ENCODE measurements around the gene MCCC2.
"Not testable (repeated sequence)": the region's sequence is repeated elsewhere in the genome, so short reads cannot be mapped to it uniquely, and the experiment has no call there.

Gene MCCC2

DNA sequence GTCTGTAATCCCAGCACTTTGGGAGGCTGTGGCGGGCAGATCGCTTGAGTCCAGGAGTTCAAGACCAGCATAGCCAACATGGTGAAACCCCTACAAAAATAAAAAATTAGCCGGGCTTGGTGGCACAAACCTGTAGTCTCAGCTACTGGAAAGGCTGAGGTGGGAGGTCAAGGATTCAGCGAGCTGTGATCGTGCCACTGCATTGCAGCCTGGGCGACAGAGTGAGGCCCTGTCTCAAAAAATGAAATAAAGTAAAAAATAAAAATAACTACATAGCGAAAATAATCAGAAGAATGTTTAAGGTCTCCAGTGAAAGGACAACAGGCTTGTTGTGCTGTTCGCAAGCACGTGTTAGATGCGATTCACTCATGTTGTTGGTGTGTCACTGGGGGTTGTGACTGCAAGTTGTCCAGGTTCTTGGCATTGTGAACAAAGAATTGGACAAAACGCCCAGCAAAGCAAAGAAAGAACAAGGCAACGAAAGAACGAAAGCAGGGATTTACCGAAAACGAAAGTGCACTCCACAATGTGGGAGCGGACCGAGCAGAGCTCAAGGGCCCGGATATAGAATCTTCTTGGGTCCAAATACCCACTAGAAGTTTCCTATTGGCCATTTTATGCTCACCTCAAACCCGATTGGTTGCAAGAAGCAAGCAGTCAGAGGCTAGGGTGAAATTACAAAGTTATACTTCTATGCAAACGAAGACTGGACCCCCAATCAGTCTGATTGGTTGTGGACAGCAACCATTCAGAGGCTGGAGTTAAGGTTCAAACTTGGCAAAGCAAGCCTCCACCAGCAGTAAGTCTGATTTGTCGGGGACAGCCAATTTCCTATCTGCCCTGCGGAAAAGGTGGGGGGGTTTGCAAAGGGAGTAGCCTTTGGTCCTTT, 844 bp upstream of the MCCC2 start:
- H3K9me3 Mint-ChIP-seq: no peaks in the 10 kb centered on the region
- peak overlapping the region; percentile 99 for H3K27ac Mint-ChIP-seq
- peaks cover 7% of the 10 kb centered on the region for H3K36me3 Mint-ChIP-seq (ENCODE audit: low read depth)
- no peak for DNase-seq (ENCODE audit: low spot score)
- peak overlapping the region; percentile 89 for H3K4me3 Mint-ChIP-seq
- H3K27me3 Mint-ChIP-seq (ENCODE audit: low read depth): no peaks in the 10 kb centered on the region
- peaks cover 33% of the 10 kb centered on the region for H3K4me1 Mint-ChIP-seq (ENCODE audit: low read depth)

DNA sequence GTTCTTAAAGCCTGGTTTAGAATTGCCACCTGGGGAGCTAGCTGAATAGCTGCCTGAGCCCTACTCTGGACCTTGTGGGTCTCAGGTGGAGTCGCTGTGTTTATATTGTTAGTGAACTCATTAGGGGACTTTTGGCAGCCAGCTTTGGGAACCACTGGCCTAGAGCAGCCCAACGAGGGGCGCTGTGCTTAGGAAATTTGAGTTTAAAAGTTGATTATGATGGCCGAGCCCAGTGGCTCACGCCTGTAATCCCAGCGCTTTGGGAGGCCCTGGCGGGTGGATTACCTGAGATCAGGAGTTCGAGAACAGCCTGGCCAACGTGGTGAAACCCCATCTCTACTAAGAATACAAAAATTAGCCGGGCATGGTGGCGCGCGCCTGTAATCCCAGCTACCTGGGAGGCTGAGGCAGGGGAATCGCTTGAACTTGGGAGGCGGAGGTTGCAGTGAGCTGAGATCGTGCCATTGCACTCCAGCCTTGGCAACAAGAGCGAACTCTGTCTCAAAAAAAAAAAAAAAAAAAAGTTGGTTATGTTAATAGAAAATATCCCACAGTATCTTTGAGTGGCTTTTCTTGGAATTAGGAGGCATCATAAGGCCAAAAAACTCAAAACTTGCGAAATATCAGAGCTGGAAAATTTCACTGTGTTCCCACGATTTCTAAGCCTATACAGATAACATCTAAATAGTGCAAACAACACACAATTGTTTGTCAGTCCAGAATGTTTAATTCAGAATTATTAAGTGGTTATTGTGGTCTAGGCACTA, 809 bp downstream of the MCCC2 start:
- no peak for DNase-seq (ENCODE audit: low spot score)
- Mint-ChIP-seq H3K36me3 (ENCODE audit: low read depth) (peaks cover 10% of the 10 kb centered on the region), H3K27me3 (ENCODE audit: low read depth) (no peaks in the 10 kb centered on the region), H3K27ac (peak overlapping the region; percentile 99), H3K4me3 (peak overlapping the region; percentile 89), H3K9me3 (no peaks in the 10 kb centered on the region), H3K4me1 (ENCODE audit: low read depth) (peaks cover 33% of the 10 kb centered on the region)

- Mint-ChIP-seq H3K4me1 (ENCODE audit: low read depth) (peaks cover 33% of the 10 kb centered on the region), H3K36me3 (ENCODE audit: low read depth) (peaks cover 10% of the 10 kb centered on the region), H3K4me3 (peak overlapping the region; percentile 89), H3K27me3 (ENCODE audit: low read depth) (no peaks in the 10 kb centered on the region), H3K27ac (peak overlapping the region; percentile 33), H3K9me3 (no peaks in the 10 kb centered on the region)
- DNase-seq (ENCODE audit: low spot score): no peak
These were observed 1.4 kb downstream of the MCCC2 start for GRCh38 chr5:71588533-71588885.

DNA sequence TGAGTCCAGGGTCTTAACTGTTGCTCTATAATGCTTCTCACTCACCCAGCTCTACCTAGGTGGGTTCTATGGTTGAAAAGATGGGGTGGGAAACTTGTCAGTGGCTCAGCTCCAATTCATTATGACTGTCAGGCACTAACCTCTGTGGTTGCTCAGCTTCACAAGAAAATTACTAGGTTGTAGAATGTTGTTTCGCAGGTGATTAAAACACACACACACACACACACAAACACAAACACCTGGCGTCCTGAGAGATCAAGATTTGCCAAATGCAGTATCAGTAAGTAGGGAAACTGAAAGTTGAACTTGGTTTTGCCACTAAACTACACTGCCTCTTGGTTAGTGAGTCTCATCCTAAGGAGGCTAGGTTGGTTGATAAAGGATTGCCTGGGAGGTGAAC, 2.8 kb downstream of the MCCC2 start:
- no peaks in the 10 kb centered on the region for H3K27me3 Mint-ChIP-seq (ENCODE audit: low read depth)
- no peak overlapping the region for H3K27ac Mint-ChIP-seq
- peak; percentile 12 for DNase-seq (ENCODE audit: low spot score)
- peak overlapping the region; percentile 63 for H3K4me3 Mint-ChIP-seq
- H3K4me1 Mint-ChIP-seq (ENCODE audit: low read depth): peaks cover 33% of the 10 kb centered on the region
- H3K36me3 Mint-ChIP-seq (ENCODE audit: low read depth): peaks cover 13% of the 10 kb centered on the region
- H3K9me3 Mint-ChIP-seq: no peaks in the 10 kb centered on the region

GRCh38 chr5:71591100-71591499, 4.0 kb downstream of the MCCC2 start:
- no peak for DNase-seq (ENCODE audit: low spot score)
- H3K9me3 Mint-ChIP-seq: no peaks in the 10 kb centered on the region
- no peak overlapping the region for H3K27ac Mint-ChIP-seq
- peaks cover 18% of the 10 kb centered on the region for H3K36me3 Mint-ChIP-seq (ENCODE audit: low read depth)
- H3K4me1 Mint-ChIP-seq (ENCODE audit: low read depth): peaks cover 33% of the 10 kb centered on the region
- H3K4me3 Mint-ChIP-seq: no peak overlapping the region
- H3K27me3 Mint-ChIP-seq (ENCODE audit: low read depth): no peaks in the 10 kb centered on the region

DNA sequence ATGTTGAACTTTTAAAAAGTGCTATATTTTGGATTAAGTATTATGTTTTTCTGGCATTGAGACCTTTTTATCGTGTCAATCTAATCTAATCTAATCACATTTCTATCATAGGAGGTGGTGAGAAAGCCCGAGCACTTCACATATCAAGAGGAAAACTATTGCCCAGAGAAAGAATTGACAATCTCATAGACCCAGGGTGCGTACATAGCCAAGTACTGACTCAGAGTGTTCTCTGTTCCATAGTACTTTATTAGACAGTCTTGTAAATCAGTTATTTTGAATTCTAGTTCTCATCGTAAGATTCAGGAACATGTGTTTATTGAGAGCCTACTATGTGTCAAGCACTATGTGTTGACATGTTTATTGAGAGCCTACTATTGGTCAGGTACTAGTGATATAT, 9.0 kb downstream of the MCCC2 start:
- H3K9me3 Mint-ChIP-seq: no peaks in the 10 kb centered on the region
- H3K4me1 Mint-ChIP-seq (ENCODE audit: low read depth): peaks cover 11% of the 10 kb centered on the region
- peaks cover 41% of the 10 kb centered on the region for H3K36me3 Mint-ChIP-seq (ENCODE audit: low read depth)
- DNase-seq (ENCODE audit: low spot score): no peak
- H3K4me3 Mint-ChIP-seq: no peak overlapping the region
- H3K27me3 Mint-ChIP-seq (ENCODE audit: low read depth): no peaks in the 10 kb centered on the region
- H3K27ac Mint-ChIP-seq: no peak overlapping the region

GRCh38 chr5:71597001-71597400, 9.9 kb downstream of the MCCC2 start:
- no peaks in the 10 kb centered on the region for H3K27me3 Mint-ChIP-seq (ENCODE audit: low read depth)
- H3K4me3 Mint-ChIP-seq: no peak overlapping the region
- peaks cover 44% of the 10 kb centered on the region for H3K36me3 Mint-ChIP-seq (ENCODE audit: low read depth)
- no peak overlapping the region for H3K27ac Mint-ChIP-seq
- DNase-seq (ENCODE audit: low spot score): no peak
- H3K4me1 Mint-ChIP-seq (ENCODE audit: low read depth): peaks cover 17% of the 10 kb centered on the region
- no peaks in the 10 kb centered on the region for H3K9me3 Mint-ChIP-seq

GRCh38 chr5:71600783-71601182, 13.6 kb downstream of the MCCC2 start:
- Mint-ChIP-seq H3K4me3 (peak overlapping the region; percentile 44), H3K4me1 (ENCODE audit: low read depth) (peaks cover 23% of the 10 kb centered on the region), H3K9me3 (no peaks in the 10 kb centered on the region), H3K27me3 (ENCODE audit: low read depth) (no peaks in the 10 kb centered on the region), H3K36me3 (ENCODE audit: low read depth) (peaks cover 58% of the 10 kb centered on the region), H3K27ac (peak overlapping the region; percentile 94)
- DNase-seq (ENCODE audit: low spot score): no peak

DNA sequence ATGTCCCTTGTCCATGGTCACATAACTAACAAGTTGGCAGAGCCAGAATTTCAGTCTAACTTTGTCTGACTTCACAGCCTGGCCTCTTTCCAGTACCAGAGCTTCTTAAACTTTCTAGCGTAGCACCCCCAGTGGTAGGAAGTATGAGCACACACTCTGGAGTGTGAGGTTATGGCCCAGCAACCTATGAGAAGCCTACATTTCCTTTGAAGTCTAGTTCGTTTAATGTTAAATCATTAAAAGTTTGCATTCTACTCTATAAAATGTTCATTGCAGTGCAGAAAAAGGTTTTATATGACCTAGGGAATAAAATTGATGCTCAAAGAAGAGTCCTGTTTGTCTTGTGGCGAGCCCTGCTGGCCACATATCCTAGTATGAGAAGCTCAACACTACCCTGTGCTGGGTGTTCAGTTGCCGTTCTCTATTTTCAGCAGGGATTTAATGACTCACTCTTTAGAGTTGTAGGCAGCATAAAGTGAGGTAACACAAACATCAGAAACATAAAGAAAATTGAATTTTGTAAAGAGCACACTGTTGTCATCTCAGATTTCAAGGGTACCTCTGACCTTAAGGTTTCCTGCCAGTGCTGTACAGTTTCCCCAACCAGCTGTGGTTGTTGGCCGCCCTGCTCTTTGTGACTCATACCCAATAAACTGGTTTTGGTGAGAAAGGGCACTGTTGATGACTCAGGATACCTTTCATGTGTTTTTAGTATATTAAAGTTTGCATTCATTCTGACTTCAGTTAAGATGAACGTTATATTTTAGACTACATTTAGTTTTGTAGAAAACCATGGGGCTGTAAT, 14.3 kb downstream of the MCCC2 start:
- peaks cover 55% of the 10 kb centered on the region for H3K36me3 Mint-ChIP-seq (ENCODE audit: low read depth)
- H3K4me3 Mint-ChIP-seq: peak overlapping the region; percentile 44

GRCh38 chr5:71609916-71610315, 22.8 kb downstream of the MCCC2 start:
- not testable (repeated sequence) for H3K4me1 Mint-ChIP-seq (ENCODE audit: low read depth); H3K27ac Mint-ChIP-seq; H3K9me3 Mint-ChIP-seq; H3K27me3 Mint-ChIP-seq (ENCODE audit: low read depth); DNase-seq (ENCODE audit: low spot score); H3K4me3 Mint-ChIP-seq
- peaks cover 22% of the 10 kb centered on the region for H3K36me3 Mint-ChIP-seq (ENCODE audit: low read depth)

More for the DNA sequence above, 14.3 kb downstream of the MCCC2 start:
- H3K27ac Mint-ChIP-seq: peak overlapping the region; percentile 94
- peak; percentile 83 for DNase-seq (ENCODE audit: low spot score)
- peaks cover 23% of the 10 kb centered on the region for H3K4me1 Mint-ChIP-seq (ENCODE audit: low read depth)
- H3K9me3 Mint-ChIP-seq: no peaks in the 10 kb centered on the region
- no peaks in the 10 kb centered on the region for H3K27me3 Mint-ChIP-seq (ENCODE audit: low read depth)

DNA sequence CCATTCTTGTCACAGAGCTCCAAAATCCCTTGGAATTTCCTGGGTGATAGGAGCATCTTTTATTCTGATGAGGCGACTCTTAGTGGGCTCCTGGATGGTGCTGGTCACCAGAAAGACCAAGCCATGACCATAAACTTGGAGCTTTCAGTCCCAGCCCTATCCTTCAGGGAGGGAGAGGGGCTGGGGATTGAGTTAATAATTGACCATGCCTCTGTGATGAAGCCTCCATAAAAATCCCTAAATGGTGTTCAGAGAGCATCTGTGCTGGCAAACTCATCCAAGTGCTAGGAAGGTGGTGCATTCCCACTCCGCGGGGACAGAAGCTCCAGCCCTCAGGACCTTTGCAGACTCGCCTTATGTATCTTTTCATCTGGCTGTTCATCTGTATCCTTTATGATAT, 28.7 kb downstream of the MCCC2 start:
- peaks cover 35% of the 10 kb centered on the region for H3K36me3 Mint-ChIP-seq (ENCODE audit: low read depth)
- no peaks in the 10 kb centered on the region for H3K9me3 Mint-ChIP-seq
- H3K4me1 Mint-ChIP-seq (ENCODE audit: low read depth): peaks cover 6% of the 10 kb centered on the region
- DNase-seq (ENCODE audit: low spot score): no peak
- no peaks in the 10 kb centered on the region for H3K27me3 Mint-ChIP-seq (ENCODE audit: low read depth)
- H3K27ac Mint-ChIP-seq: no peak overlapping the region
- H3K4me3 Mint-ChIP-seq: no peak overlapping the region

GRCh38 chr5:71620630-71621029, 33.5 kb downstream of the MCCC2 start:
- peaks cover 39% of the 10 kb centered on the region for H3K36me3 Mint-ChIP-seq (ENCODE audit: low read depth)
- no peak overlapping the region for H3K4me3 Mint-ChIP-seq
- H3K9me3 Mint-ChIP-seq: no peaks in the 10 kb centered on the region
- H3K27me3 Mint-ChIP-seq (ENCODE audit: low read depth): no peaks in the 10 kb centered on the region
- peaks cover 6% of the 10 kb centered on the region for H3K4me1 Mint-ChIP-seq (ENCODE audit: low read depth)
- no peak overlapping the region for H3K27ac Mint-ChIP-seq
- no peak for DNase-seq (ENCODE audit: low spot score)

GRCh38 chr5:71621268-71621667, 34.1 kb downstream of the MCCC2 start:
- H3K27ac Mint-ChIP-seq: no peak overlapping the region
- H3K36me3 Mint-ChIP-seq (ENCODE audit: low read depth): peaks cover 36% of the 10 kb centered on the region
- no peak overlapping the region for H3K4me3 Mint-ChIP-seq
- no peaks in the 10 kb centered on the region for H3K9me3 Mint-ChIP-seq
- DNase-seq (ENCODE audit: low spot score): no peak
- H3K27me3 Mint-ChIP-seq (ENCODE audit: low read depth): no peaks in the 10 kb centered on the region
- peaks cover 6% of the 10 kb centered on the region for H3K4me1 Mint-ChIP-seq (ENCODE audit: low read depth)

- Mint-ChIP-seq H3K36me3 (ENCODE audit: low read depth) (peaks cover 31% of the 10 kb centered on the region), H3K9me3 (no peaks in the 10 kb centered on the region), H3K27ac (no peak overlapping the region), H3K4me1 (ENCODE audit: low read depth) (peaks cover 6% of the 10 kb centered on the region), H3K27me3 (ENCODE audit: low read depth) (no peaks in the 10 kb centered on the region), H3K4me3 (no peak overlapping the region)
- no peak for DNase-seq (ENCODE audit: low spot score)
These were observed 34.6 kb downstream of the MCCC2 start for GRCh38 chr5:71621741-71622140.
